8988T (cell line): ENCODE data around the gene EIF4E3.

ENCODE experiments used
- DNase-seq: peaks from one replicate; pipeline ENCODE4 v3.0.0; 2011

Gene EIF4E3

GRCh38 chr3:71722693-71723092 lies 2.5 kb downstream of the EIF4E3 start:
- no peak for DNase-seq

DNA sequence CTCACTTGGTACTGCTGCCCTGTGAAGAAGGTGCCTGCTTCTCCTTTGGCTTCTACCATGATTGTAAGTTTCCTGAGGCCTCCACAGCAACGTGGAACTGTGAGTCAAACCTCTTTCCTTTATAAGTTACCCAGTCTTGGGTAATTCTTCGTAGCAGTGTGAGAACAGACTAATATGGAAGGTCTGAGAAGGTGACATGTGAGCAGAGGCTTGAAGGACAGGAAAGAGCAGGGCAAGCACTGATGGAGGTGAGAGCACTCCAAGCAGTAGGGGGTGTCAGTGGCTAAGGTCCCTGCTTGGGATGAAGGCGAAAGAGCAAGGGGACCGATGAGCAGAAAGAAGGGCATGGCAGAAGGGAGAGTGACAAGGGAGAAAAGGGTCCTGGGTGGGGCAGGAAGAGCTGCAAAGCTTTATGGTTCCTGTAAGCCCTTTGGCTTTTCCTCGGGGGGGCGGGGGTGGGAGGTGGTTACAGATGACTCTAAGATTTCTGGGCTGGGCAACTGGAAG lies 3.5 kb downstream of the EIF4E3 start:
- DNase-seq = no peak

DNA sequence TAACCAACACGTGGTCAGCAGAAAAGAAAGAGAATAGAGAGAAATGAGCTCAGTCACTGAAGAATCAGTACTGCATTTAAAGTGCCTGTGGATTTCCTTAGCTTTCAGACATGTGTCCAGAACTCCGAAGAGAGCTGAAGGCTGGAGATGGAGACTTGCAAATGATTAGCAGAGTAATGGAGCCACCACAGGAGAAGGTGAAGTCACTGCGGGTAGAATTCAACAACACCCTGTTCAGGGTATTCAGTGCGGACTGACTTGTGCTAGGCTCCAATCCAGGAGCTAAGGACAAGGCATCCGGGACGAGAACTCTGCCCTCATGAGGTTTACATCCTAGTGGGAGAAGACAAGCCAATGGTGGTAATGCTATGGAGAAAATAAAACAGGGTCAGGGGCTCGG lies 4.2 kb downstream of the EIF4E3 start:
- DNase-seq = no peak

DNA sequence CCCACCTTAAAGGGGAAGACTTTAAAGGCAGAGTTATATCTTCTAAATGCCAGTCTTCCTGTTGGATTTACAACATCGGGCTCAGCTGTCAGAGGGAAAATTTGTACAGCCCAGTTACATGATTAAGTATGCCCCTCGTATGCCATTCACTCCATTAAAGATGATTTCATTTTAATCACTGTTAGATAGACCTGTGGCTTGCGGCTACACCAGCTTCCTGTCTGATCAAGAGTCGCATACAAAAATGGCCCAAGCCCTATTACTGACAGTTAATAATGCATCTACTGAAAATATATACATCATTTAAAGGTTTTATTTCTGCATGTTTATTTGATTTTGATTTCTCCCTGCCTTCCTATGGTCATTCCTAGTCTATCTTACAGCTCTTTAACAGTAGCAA lies 7.1 kb downstream of the EIF4E3 start:
- DNase-seq = no peak

GRCh38 chr3:71714595-71714994 lies 10.6 kb downstream of the EIF4E3 start:
- no peak for DNase-seq

- DNase-seq = no peak
Measured at GRCh38 chr3:71713041-71713440, 12.2 kb downstream of the EIF4E3 start.

- peak; percentile 33 for DNase-seq
Measured at GRCh38 chr3:71710906-71711494, 14.2 kb downstream of the EIF4E3 start.

DNA sequence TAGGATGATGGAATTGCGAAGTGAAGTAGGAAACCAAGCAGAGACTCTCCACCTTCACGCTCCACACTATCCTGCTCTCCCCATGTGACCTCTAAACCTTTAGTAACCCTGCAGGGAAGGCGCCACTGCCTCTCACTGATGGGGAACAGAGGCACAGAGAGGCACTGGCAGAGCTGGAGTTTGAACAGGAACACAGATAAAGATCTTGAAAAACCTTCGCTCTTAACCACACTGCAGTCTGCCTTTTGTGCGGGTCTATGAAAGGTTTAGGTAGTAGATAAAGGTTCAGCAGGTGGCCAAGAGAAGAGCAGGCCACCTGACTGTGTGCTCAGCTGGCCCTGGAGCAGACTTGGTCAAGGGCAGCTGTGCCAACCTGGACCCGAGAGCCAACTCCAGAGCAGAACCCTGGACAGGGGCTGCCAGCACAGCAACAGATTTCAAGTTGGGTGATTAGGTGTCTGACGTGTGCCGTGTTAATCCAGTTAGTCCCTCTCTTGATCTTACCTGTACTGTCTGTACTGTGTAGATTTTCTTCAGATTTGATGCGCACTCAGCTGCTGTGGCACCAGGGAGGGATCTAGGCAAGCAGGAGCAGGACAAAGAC lies 15.2 kb downstream of the EIF4E3 start:
- no peak for DNase-seq

- DNase-seq = no peak
Measured at GRCh38 chr3:71708476-71709105, 16.6 kb downstream of the EIF4E3 start.

- no peak for DNase-seq
Measured at GRCh38 chr3:71707595-71707994, 17.6 kb downstream of the EIF4E3 start.

DNA sequence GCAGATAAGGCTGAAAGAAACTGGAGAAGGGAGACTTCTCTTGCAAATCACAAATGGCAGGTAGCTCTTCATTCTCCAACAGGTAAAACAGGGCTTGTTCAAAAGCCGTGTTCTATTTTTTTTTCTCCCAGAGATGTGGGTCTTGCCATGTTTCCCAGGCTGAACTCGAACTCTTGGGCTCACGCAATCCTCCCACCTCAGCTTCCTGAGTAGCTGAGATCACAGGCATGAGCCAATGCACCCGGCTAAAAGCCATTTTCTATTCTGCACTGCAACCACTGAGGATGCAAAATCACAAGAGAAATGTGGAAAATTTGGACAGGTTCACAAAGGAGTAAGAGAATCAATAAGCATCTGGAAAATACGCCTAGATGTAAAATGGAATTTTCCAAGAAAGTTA lies 19.5 kb downstream of the EIF4E3 start:
- no peak for DNase-seq

DNA sequence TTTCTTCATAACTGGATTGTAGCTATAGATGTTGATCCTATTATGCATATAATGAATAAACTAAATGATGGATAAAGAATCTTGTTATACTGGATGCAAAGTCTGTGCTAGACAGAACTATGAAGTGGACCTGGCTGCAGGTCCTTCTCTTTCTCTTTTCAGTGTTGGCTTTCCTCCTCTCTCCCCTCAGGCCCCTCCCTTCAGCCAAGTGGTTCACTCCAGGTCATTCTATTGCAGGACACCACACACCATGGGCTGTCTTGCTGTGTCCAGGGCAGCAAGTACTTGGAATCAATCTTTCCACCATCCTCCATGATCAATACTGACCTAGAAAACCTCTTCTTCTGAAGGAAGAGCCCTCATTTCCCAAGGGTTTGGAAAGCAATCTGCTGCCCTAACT lies 20.3 kb downstream of the EIF4E3 start:
- DNase-seq = no peak

- no peak for DNase-seq
Measured at GRCh38 chr3:71703797-71704196, 21.4 kb downstream of the EIF4E3 start.

GRCh38 chr3:71702131-71703024 lies 22.8 kb downstream of the EIF4E3 start:
- DNase-seq = no peak

- DNase-seq = no peak
Measured at GRCh38 chr3:71701251-71701762, 23.9 kb downstream of the EIF4E3 start.

- no peak for DNase-seq
Measured at GRCh38 chr3:71695000-71695482, 30.2 kb downstream of the EIF4E3 start.

DNA sequence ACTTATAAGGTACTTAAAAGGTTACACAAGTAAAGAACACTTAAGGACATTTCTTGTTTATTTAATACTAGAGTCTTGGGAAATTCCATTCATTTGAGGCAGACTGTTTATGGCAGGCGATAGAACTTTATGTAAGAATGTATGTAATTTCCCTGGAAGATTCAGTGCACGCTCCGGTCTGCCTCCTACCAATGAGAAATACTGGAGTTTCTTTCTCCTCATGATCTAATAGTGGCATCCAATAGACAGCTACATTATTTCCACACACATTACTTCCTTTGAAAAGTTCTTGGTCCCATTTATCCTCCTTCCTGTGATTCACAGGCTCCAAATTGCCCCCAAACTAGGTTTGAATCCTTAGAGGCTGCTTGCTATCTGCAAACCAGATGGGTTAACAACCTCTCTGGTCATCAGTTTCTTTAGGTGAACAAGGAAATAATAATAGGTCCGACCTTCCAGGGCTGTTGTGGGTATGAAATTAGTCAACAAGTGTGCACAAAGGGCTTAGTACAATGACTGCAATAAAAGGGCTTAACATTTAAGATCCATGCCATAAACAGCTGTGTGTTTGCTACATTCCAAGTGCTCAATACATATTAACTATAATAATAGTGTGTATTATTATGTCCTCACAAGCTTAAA lies 30.7 kb downstream of the EIF4E3 start:
- no peak for DNase-seq

- no peak for DNase-seq
Measured at GRCh38 chr3:71693641-71694040, 31.6 kb downstream of the EIF4E3 start.

- no peak for DNase-seq
Measured at GRCh38 chr3:71692139-71692538, 33.1 kb downstream of the EIF4E3 start.

DNA sequence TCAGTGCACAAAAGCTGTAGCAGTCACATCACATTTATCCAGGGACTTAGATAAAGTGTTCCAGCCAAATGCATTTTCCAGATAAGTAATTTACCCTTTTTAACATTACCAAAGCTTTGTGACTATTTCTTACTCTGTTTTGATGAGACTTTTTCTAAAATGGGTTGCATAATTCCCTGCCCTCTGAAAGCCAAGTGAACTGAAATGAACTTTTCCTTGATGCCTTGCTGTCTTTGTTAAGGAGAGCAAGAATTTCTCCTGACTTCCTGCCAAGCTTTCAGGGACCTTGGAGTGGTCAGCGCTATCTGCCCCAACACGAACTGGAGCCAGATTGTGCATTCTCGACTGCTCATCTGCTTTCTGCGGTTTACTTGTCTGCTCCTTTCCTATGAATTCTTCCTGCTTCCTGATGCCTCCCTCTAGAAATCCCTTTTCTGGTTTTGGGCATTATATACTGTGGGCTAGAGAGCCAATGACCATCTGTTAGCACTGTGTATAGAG lies 34.8 kb downstream of the EIF4E3 start:
- no peak for DNase-seq

DNA sequence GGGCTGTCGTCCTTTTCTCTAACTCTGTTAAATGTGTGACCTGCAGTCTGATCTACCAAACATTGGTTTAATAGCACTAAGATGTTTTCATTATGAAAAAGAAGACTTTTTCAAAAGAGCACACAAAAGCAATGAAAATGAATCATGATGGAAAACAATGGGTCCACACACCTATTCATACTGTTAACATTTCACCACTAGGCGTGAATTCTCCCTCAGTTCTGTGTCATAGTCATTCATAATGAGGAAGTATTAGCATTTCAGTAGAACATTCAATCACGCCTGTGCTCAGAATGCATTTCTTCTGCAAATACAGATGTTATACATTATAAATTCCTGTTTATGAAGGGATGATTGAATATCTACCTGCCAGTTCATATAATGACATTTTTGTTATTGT lies 35.9 kb downstream of the EIF4E3 start:
- no peak for DNase-seq

DNA sequence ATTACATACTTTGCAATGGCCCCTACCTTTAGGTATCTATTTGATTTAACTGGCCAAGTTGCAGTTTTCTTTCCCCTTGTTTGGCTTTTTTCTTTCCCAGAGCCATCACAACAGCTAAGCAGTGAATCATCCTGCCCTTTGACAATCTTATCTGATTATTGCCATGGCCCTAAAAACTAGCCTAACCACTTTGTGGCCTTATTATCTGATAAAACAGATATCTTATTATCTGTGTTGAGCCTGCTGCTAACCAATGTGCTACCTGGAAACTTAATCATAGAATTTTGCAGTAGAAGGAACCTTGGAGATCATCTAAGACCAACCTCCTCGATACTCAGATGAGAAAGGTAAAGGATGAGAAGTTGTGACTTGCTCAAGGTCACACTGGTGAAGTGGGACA lies 37.1 kb downstream of the EIF4E3 start:
- DNase-seq = no peak
